Prostate gland (tissue), 2 donors: ENCODE results near the gene TGM1.

Experiments
- CTCF ChIP-seq, 4 experiments: fragments of 200-600 bp in 2 of 4; fragments of 450-650 bp in 2 of 4; sonication (generic) in 2 of 4; IDR thresholded peaks; 1 replicate in 3 of 4; 2 replicates in 1 of 4; pipeline ENCODE4 v1.5.1; 2016 to 2019; ENCODE audit warnings: antibody characterized with exemption in 4 of 4, mild to moderate bottlenecking in 2 of 4, moderate library complexity in 2 of 4
- POLR2A ChIP-seq: fragments of 450-650 bp; IDR thresholded peaks from one replicate; pipeline ENCODE4 v1.6.1; 2016; ENCODE audit warnings: antibody characterized with exemption, mild to moderate bottlenecking

GRCh38 chr14:24291446-24292117 is 28.6 kb upstream of the TGM1 start:
- TF ChIP-seq POLR2A (no peak), CTCF (IDR thresholded peaks at IDR 0.05) (no peak)
